Measurements from ENCODE around the gene SUPT6H.
"Not testable (repeated sequence)": the region's sequence is repeated elsewhere in the genome, so short reads cannot be mapped to it uniquely, and the experiment has no call there.

The SUPT6H gene

GRCh38 chr17:28719021-28719433 lies 57.0 kb downstream of the SUPT6H start:
- no peak for DNase-seq (ENCODE audit: low read depth)

GRCh38 chr17:28720247-28720996 lies 58.4 kb downstream of the SUPT6H start:
- no peak for DNase-seq (ENCODE audit: low read depth)

GRCh38 chr17:28720997-28721329 lies 59.0 kb downstream of the SUPT6H start:
- not testable (repeated sequence) for DNase-seq (ENCODE audit: low read depth)

DNA sequence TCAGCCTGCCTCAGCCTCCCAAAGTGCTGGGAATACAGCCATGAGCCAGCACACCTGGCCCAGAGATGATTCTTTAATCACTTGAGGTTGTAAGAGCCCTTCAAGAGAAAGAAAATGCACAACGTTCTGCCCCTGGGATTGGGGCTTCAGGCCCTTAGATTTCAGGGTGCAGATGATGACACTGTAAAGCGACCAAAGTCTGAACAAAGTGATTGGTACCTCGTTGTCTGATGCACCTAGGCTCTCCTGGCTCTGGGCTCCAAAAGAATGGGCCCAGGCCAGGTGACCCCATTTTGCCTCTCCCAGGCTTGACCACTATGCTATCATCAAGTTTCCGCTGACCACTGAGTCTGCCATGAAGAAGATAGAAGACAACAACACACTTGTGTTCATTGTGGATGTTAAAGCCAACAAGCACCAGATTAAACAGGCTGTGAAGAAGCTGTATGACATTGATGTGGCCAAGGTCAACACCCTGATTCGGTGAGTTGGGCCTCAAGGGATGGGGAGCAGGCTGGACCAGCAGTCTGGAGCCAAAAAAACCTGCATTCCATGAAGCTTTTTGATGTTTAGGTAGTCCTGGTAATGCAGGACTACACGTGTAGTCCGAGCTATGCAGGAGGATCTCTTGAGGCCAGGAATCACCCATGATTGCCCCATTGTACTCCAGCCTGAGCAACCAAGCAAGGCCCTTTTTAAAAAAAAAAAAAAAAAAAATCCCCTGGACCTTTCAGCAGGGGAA lies 60.6 kb downstream of the SUPT6H start:
- DNase-seq (ENCODE audit: low read depth): no peak

DNA sequence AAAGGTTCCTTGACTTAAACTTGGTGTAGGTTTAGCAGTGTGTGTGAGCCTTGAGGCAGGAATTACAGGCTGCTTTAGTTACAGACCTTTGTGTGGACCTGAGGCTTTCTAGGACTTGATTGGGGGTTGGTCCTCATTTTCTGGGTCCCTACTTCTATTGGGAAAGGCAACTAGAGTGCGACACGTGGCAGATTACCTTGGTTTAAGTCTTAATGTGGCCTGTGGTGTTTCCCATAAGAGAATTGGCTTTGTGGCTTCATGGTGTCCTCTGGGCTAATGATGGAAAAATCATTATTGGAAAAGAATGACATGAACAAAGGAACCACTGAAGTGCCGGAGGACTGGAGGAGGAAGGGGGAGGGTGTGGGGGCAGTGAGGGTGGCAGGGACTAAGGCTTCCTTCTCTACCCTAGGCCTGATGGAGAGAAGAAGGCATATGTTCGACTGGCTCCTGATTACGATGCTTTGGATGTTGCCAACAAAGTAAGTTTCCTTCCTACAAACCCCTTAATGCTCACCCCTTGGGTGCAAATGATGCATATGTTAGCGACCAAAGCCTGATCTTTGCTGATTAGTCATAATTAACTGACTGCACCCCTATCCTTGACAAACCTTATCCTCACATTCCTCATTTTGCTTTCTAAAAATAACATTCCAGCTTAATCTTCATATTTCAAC lies 61.3 kb downstream of the SUPT6H start:
- no peak for DNase-seq (ENCODE audit: low read depth)

GRCh38 chr17:28723836-28724499 lies 62.0 kb downstream of the SUPT6H start:
- DNase-seq (ENCODE audit: low read depth): not testable (repeated sequence)

DNA sequence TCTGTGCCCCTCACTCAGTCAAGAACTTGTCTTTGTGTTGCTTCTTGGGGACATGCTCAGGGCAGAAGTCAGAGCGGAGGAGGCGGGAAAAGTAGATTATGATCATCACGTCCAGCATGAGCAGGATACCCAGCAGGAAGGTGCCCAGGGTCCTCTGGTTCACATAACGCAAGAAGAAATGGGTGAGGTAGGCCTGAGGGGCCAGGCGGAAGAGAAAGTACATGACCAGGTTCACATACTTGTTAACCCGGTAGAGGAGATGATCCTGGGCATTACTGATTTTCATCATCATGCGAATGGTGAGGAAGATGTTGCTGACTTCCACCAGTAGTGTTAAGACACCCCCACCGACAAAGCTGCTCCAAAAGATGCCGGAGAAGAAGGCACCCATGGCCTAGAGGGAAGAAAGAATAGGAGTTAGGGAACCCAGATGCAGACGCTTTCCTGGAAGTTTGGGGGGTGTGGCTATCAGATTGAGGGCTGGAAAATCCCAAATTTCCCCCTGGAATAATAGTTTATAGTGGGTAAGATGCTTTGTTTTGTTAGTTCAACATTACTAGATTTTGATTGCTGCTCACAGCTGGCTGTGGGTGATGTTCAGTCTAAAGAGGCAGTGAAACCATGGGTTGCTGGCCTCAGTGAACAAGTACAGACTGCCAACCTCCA lies 62.6 kb downstream of the SUPT6H start:
- DNase-seq (ENCODE audit: low read depth): no peak

DNA sequence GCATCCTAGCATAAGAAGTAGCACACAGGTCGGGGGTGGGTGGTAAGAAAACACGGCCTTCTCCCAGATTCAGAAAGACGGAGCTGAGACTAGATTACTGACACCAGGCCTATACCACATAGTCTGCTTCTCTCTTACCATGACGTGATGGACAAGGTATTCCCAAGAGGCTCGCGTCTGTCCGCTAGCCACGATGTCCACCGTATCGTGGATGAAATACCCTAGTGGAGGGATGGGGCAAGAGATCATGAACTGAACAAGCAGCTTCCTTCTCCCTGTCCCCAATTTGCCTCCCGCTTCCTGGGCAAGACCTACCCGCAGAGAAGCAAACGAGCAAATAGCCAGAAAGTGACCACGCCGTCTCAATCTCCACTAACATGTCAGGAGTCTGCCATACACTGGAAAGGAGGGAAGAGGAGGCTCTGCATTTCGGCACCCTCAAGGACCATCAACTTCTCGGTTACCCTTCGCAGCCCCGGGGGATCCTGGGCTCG lies 63.2 kb downstream of the SUPT6H start:
- peak; percentile 62 for DNase-seq (ENCODE audit: low read depth)

GRCh38 chr17:28725660-28726225 lies 63.7 kb downstream of the SUPT6H start:
- DNase-seq (ENCODE audit: low read depth): peak; percentile 89

- DNase-seq (ENCODE audit: low read depth): no peak
Observed at GRCh38 chr17:28726226-28726626, 64.2 kb downstream of the SUPT6H start, which contains the start of gene TLCD1. TSS of gene TLCD1 (minus strand) at chr17:28726233. CDS start at chr17:28726097, 136 bp downstream.

DNA sequence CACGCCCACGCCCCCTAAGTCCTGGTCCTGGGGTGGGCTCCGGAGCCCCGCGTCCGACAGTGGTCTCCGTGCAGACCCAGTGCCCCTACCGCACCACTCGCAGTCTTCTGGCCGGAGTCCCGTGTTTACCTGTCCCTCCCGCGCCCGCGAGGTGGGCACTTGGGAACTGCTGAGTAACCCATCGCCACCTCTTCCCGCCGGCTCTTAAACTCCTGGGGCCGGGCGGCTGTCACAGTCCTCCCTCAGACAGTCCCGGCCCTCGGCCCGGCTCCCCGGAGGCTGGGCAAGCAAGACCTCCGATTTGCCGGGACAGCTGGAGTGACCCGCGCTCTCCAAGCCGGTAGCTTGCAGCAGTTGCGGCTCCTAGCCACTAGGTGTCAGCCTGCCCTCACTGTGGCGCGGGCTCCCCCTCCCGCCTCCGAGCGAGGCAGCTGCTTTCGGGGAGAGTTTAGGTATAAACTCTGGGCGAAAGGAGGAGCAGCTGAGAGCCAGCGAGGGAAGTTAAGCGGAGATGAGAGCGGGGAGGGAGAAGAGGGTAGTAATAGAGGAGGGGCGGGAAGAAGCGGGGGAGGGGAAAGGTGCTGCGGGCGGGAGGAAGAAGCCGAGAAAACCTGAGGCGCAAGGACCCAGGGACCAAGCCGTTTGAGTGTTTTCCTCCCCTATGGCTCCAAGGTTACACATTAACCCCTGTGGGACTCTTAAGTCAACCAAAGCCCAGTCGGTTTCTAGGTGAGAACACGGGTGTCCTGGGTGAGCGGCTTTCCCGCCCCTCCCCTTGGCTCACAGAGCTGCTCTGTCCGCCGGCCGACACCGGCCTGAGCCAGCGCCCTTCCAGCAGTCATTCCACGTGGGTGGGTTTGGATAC lies 64.9 kb downstream of the SUPT6H start:
- peak; percentile 88 for DNase-seq (ENCODE audit: low read depth)

DNA sequence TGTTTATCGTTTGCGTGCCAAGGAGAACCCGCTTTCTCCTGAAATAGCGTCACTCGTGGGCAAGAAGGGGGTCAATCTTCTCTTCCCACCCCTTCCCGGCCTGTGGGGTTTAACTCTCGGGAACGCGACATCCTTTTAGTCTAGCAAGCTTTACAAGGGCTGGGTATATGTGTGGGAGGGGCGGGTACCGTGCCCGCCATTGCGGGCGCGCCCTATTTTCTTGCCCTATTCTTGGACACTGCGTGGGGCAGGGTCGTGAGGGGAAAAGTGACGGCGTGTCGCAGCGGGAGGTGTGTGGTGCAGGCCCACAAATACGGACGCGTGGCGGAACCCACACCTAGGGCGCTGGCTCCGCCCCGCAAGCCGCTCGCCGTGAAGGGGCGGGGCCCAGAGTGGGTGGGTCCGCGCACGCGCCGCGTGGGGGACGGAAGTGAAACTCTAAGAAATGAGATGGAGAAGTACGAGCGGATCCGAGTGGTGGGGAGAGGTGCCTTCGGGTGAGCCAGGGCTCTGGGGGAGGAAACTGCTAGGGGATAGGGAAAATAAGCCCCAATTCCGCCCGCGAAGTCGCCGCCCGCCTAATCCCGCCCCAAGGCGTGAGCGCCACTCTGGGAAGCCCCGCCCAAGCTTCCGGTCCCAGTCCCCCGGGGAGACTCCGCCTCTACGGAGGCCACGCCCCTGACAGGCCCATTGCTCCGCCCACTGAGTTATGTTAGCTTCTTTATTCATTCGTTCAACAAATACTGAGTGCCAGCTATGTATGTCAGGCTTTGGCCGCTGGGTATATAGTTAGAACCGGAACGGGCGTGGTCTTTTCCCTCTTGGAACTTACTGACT lies 66.6 kb downstream of the SUPT6H start, which contains the start of gene NEK8:
NEK8 (plus strand) TSS at position 425 of the 837 bp plus-strand sequence; CDS start at position 451, 26 bp downstream.
- DNase-seq (ENCODE audit: low read depth): peak; percentile 88

DNA sequence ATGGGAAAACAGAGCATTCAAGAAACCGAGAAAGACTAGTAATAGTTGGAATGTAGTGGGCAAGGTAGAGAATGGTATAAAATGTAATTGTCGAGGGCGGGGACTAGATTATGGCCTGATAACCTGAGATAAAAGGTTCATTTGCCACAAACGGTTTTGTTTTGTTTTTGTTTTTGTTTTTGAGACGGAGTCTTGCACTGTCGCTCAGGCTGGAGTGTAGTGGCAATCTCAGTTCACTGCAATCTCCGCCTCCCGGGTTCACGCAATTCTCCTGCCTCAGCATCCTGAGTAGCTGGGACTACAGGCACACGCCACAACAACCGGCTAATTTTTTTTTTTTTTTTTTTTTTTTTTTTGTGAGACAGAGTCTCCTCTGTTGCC lies 67.9 kb downstream of the SUPT6H start:
- DNase-seq (ENCODE audit: low read depth): no peak

GRCh38 chr17:28733346-28733745 lies 71.3 kb downstream of the SUPT6H start:
- DNase-seq (ENCODE audit: low read depth): no peak

DNA sequence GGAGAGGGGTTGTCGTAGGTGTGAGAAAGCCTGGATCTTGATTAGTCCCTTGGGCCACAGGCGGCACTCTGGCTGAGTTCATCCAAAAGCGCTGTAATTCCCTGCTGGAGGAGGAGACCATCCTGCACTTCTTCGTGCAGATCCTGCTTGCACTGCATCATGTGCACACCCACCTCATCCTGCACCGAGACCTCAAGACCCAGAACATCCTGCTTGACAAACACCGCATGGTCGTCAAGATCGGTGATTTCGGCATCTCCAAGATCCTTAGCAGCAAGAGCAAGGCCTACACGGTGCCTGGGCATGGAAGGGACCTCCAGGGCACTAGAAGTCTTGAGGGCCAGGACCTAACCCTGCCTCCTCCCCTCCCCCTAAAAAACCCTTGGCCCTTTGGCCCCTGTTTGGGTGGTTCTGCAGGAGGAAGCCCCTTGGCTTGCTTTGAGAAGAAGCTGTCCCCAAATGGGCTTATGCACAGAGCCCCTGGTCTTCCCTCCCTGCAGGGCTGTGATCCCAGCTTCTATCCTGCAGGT lies 72.8 kb downstream of the SUPT6H start:
- no peak for DNase-seq (ENCODE audit: low read depth)

DNA sequence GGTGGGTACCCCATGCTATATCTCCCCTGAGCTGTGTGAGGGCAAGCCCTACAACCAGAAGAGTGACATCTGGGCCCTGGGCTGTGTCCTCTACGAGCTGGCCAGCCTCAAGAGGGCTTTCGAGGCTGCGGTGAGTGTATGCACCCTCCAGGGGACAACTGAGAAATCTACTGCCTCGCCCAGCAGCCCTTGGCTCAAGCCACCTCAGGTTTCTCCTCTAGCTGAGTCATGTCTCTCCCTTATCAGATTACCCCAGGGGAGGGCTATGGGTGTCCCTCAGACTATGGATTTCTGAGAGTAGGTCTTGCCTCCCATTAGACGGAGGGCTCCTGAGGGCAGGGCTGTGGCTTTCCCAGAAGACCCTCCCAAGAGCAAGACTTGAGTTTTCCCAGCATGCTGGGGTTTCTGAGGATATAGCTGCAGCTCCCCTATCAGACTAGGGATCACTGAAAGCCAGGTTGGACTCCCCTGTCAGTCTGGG lies 73.3 kb downstream of the SUPT6H start:
- no peak for DNase-seq (ENCODE audit: low read depth)

DNA sequence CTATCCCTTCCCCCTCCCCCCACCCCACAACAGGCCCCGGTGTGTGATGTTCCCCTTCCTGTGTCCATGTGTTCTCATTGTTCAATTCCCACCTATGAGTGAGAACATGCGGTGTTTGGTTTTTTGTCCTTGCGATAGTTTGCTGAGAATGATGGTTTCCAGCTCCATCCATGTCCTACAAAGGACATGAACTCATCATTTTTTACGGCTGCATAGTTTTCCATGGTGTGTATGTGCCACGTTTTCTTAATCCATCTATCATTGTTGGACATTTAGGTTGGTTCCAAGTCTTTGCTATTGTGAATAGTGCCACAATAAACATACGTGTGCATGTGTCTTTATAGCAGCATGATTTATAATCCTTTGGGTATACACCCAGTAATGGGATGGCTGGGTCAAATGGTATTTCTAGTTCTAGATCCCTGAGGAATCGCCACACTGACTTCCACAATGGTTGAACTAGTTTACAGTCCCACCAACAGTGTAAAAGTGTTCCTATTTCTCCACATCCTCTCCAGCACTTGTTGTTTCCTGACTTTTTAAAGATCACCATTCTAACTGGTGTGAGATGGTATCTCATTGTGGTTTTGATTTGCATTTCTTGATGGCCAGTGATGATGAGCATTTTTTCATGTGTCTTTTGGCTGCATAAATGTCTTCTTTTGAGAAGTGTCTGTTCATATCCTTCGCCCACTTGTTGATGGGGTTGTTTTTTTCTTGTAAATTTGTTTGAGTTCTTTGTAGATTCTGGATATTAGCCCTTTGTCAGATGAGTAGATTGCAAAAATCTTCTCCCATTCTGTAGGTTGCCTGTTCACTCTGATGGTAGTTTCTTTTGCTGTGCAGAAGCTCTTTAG lies 74.1 kb downstream of the SUPT6H start:
- DNase-seq (ENCODE audit: low read depth): not testable (repeated sequence)

GRCh38 chr17:28737316-28737715 lies 75.3 kb downstream of the SUPT6H start:
- DNase-seq (ENCODE audit: low read depth): no peak

All from fibroblast of gingiva (primary cell).